A673 (cell line): Measurements from ENCODE around the gene MAGEB1. TPM values are rescaled to one million over a fixed set of nuclear protein-coding genes. Genes with fewer than 3 reads are reported as not detected.

Source experiments
- Bru-seq: library from RNA; stranded (reverse); fragments of 400-500 nt; gene quantifications from one replicate; lab custom pipeline; 2021; lab: Mats Ljungman, UMichigan
- BruChase-seq, 2 experiments: library from RNA; stranded (reverse); fragments of 400-500 nt; gene quantifications; one replicate each; lab custom pipeline; 2021; lab: Mats Ljungman, UMichigan
- BruUV-seq: library from RNA; stranded (reverse); fragments of 400-500 nt; replicated peaks from 2 replicates; lab custom pipeline; 2021; lab: Mats Ljungman, UMichigan
- CTCF ChIA-PET: fragments of 300-600 bp; sonication (Branson Sonifier 250); formaldehyde crosslinking; loops from one replicate; lab custom pipeline; 2022; ENCODE audit warnings: antibody characterized with exemption; lab: Charles Lee
- POLR2A ChIA-PET: fragments of 300-600 bp; sonication (Branson Sonifier 250); formaldehyde crosslinking; loops from one replicate; lab custom pipeline; 2022; ENCODE audit warnings: antibody characterized with exemption; ENCODE audit not compliant: low non-redundant PET; lab: Charles Lee
- DNase-seq: peaks from one replicate; pipeline ENCODE4 v3.0.0-alpha.2; 2015; ENCODE audit warnings: low spot score
- H3K27ac ChIP-seq: fragments of 200-600 bp; sonication (generic); 2 replicates; pipeline ENCODE4 v1.5.1; 2016; ENCODE audit warnings: mixed run types, low read depth, mild to moderate bottlenecking, mixed read lengths, antibody characterized with exemption, low read length; ENCODE audit not compliant: poor library complexity, severe bottlenecking
- H3K27me3 ChIP-seq: fragments of 200-600 bp; sonication (generic); replicated peaks from 2 replicates; pipeline ENCODE4 v1.6.1; 2017; ENCODE audit warnings: mixed run types, low read depth, mild to moderate bottlenecking, mixed read lengths, antibody characterized with exemption, low read length; ENCODE audit not compliant: insufficient read depth, poor library complexity
- H3K36me3 ChIP-seq: fragments of 200-600 bp; sonication (generic); 2 replicates; pipeline ENCODE4 v1.6.1; 2016; ENCODE audit warnings: mixed run types, mild to moderate bottlenecking, mixed read lengths, antibody characterized with exemption, low read length; ENCODE audit not compliant: insufficient read depth, poor library complexity, severe bottlenecking
- H3K4me1 ChIP-seq: fragments of 200-600 bp; sonication (generic); 2 replicates; pipeline ENCODE4 v1.6.1; 2017; ENCODE audit warnings: mixed run types, mild to moderate bottlenecking, mixed read lengths, antibody characterized with exemption, low read length; ENCODE audit not compliant: insufficient read depth, poor library complexity, severe bottlenecking
- H3K4me3 ChIP-seq: fragments of 200-600 bp; sonication (generic); 2 replicates; pipeline ENCODE4 v1.5.1; 2016; ENCODE audit warnings: low read depth, mixed run types, mild to moderate bottlenecking, mixed read lengths, low read length; ENCODE audit not compliant: poor library complexity, severe bottlenecking
- H3K9me3 ChIP-seq: fragments of 200-600 bp; sonication (generic); 2 replicates; pipeline ENCODE4 v1.6.1; 2016; ENCODE audit warnings: mixed run types, low read depth, mild to moderate bottlenecking, mixed read lengths, antibody characterized with exemption, low read length; ENCODE audit not compliant: poor library complexity, severe bottlenecking
- EZH2 ChIP-seq: fragments of 200-600 bp; sonication (generic); IDR thresholded peaks from 2 replicates; pipeline ENCODE4 v1.6.1; 2017; ENCODE audit warnings: borderline replicate concordance, low read depth, mild to moderate bottlenecking, mixed read lengths, antibody characterized with exemption, low read length; ENCODE audit not compliant: poor library complexity, severe bottlenecking
- intact Hi-C: fragments of 100-400 bp; cut with micrococcal nuclease; formaldehyde crosslinking; loops from one replicate; pipeline ENCODE4 v1.10.0; 2022; ENCODE audit not compliant: unreplicated experiment
- long read RNA-seq: library from polyadenylated mRNA; stranded (forward); transcript quantifications from one replicate; pipeline ENCODE4 v2.0.0, GENCODE V29; 2022
- total RNA-seq: library from RNA; stranded (reverse); gene quantifications from 2 replicates; pipeline ENCODE4 v1.2.3, GENCODE V29; 2021
- TF ChIP-seq, protein P1 (sequence below): fragments of 300-800, 200-600 bp; sonication (generic); conservative IDR thresholded peaks from 2 replicates; pipeline ENCODE4 v1.5.1; 2017; ENCODE audit warnings: low read depth, mild to moderate bottlenecking, antibody characterized with exemption, low read length, moderate library complexity, mixed read lengths

Gene MAGEB1
- total RNA-seq, result not detected in 2 replicates
- not detected for Bru-seq, nascent RNA
- BruChase-seq, experiment 1, labeled RNA remaining after a 2-hour chase, result not detected
- not detected for BruChase-seq, experiment 2, labeled RNA remaining after a 6-hour chase
- long read RNA-seq, result 0 reads

- peak; percentile 8 for DNase-seq
- ChIA-PET CTCF (no interaction called here), POLR2A (no interaction called here)
These were observed at the start of gene MAGEB1 for GRCh38 chrX:30246769-30247489. Gene MAGEB1 (plus strand): TSS chrX:30247146. CDS start chrX:30250494, 3,348 bp downstream.

GRCh38 chrX:30212172-30212571 lies 34.8 kb upstream of the MAGEB1 start:
- Histone ChIP-seq H3K4me1 (no peaks in the 10 kb centered on the region), H3K36me3 (no peaks in the 10 kb centered on the region), H3K4me3 (no peak overlapping the region), H3K27me3 (no peaks in the 10 kb centered on the region), H3K9me3 (no peaks in the 10 kb centered on the region), H3K27ac (no peak overlapping the region)
- intact Hi-C loops, result no loop called here
- no peak for DNase-seq
- no TSS peak for BruUV-seq
- CTCF ChIA-PET, result no interaction called here
- no peak for TF ChIP-seq EZH2
- TF ChIP-seq, protein P1, sequence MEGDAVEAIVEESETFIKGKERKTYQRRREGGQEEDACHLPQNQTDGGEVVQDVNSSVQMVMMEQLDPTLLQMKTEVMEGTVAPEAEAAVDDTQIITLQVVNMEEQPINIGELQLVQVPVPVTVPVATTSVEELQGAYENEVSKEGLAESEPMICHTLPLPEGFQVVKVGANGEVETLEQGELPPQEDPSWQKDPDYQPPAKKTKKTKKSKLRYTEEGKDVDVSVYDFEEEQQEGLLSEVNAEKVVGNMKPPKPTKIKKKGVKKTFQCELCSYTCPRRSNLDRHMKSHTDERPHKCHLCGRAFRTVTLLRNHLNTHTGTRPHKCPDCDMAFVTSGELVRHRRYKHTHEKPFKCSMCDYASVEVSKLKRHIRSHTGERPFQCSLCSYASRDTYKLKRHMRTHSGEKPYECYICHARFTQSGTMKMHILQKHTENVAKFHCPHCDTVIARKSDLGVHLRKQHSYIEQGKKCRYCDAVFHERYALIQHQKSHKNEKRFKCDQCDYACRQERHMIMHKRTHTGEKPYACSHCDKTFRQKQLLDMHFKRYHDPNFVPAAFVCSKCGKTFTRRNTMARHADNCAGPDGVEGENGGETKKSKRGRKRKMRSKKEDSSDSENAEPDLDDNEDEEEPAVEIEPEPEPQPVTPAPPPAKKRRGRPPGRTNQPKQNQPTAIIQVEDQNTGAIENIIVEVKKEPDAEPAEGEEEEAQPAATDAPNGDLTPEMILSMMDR, result peak; percentile 36
- POLR2A ChIA-PET, result no interaction called here

More at GRCh38 chrX:30246769-30247489, at the start of gene MAGEB1:
- Histone ChIP-seq H3K9me3 (no peaks in the 10 kb centered on the region), H3K27me3 (no peaks in the 10 kb centered on the region), H3K36me3 (no peaks in the 10 kb centered on the region), H3K27ac (no peak within 1 kb of the TSS), H3K4me3 (no peak within 1 kb of the TSS), H3K4me1 (no peaks in the 10 kb centered on the region)
- intact Hi-C loops, result no loop called here
- BruUV-seq, result no TSS peak
- no peak for TF ChIP-seq EZH2
- TF ChIP-seq, protein P1, result 0 out of 2 replicates have a peak, but pooled peaks have one; percentile 18

GRCh38 chrX:30215357-30215843 lies 31.5 kb upstream of the MAGEB1 start, which contains the start of gene MAGEB2:
Gene MAGEB2 (plus strand): TSS chrX:30215563. CDS start chrX:30218581, 3,018 bp downstream.
- DNase-seq, result no peak
- TF ChIP-seq, protein P1, result no peak
- no peak for TF ChIP-seq EZH2
- no peaks in the 10 kb centered on the region for H3K4me1 ChIP-seq
- intact Hi-C loops, result no loop called here
- POLR2A ChIA-PET, result no interaction called here
- H3K27ac ChIP-seq, result no peak within 1 kb of the TSS
- no peaks in the 10 kb centered on the region for H3K27me3 ChIP-seq
- CTCF ChIA-PET, result no interaction called here
- H3K36me3 ChIP-seq, result no peaks in the 10 kb centered on the region
- BruUV-seq, result no TSS peak
- H3K9me3 ChIP-seq, result no peaks in the 10 kb centered on the region
- no peak within 1 kb of the TSS for H3K4me3 ChIP-seq
